ENCODE results near the gene CPHXL.

CPHXL gene

DNA sequence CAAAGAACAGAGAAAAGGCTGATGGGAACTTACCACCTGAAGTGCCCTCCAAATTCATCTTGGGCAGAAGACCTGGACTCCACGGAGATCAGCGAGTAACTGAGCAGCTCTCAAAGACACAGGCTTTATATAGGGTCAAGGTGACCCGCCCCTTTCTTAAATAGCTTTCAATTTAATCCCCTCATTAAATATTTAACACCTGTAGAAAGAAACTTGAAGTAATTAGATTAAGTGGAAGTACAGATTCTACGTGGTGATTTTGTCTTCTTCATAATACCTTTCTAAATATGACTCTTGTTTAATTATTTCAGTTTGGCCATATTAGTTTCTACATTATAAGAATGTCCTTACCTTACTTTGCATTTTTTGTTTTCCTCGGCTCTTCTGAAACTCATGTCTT, 24.9 kb downstream of the CPHXL start, which contains the start of gene DUXB:
DUXB (minus strand) TSS at position 101 of the 400 bp plus-strand sequence; CDS start at position 58, 43 bp downstream.
- no peak for DNase-seq (ENCODE audit: low read depth in 2 of 2)

DNA sequence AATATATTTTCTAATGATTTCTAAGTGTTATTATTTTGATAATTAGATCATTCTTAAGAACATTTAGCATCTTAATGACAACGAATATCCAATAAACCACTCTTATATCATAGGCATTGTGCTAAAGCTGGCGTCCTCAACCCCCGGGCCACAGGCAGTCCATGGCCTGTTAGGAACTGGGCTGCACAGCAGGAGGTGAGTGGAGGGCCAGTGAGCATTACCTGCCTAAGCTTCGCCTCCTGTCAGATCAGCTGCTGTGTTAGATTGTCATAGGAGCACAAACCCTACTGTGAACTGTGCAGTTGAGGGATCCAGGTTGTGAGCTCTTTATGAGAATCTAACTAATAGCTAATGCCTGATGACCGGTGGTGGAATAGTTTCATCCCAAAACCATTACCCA, 28.7 kb downstream of the CPHXL start:
- no peak for DNase-seq (ENCODE audit: low read depth in 2 of 2)

DNA sequence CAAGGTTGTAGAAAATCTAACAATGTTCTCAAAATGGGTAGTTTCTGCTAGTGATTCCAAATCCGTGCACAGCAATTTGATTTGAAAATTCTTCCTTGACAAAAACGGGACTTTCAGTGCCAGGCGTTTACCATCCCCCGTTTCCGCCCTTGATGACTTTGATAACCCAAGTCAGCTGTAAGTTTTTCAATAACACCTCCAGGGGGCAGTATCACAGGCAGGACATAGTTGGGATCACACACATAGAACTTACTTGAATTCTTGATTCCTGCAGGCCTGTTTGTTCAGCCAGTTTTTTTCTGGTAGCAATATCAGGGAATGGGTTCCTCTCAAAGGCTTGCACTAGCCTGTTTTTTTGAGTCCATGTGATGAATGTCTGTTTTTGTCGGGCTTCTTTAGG, 30.6 kb downstream of the CPHXL start:
- no peak for DNase-seq (ENCODE audit: low read depth in 2 of 2)

DNA sequence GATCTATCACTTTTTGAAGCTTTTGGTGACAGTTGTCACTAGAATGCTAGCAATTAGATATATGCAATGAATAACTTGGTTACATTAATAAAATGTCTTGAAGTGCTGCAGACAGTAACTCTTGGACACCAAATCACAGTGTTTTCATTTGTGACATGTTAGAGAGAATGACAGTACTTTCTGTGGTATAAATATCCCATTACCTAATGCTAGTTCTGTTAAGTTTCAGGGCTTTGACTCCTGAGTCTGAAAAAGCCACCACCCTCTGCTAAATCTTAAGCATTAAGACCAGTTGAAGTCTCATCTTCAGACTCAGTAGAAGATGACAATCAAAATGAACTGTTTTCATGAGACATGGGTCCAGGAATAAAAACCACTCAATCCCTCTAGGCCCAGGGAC, 38.9 kb downstream of the CPHXL start:
- no peak for DNase-seq (ENCODE audit: low read depth in 2 of 2)

DNA sequence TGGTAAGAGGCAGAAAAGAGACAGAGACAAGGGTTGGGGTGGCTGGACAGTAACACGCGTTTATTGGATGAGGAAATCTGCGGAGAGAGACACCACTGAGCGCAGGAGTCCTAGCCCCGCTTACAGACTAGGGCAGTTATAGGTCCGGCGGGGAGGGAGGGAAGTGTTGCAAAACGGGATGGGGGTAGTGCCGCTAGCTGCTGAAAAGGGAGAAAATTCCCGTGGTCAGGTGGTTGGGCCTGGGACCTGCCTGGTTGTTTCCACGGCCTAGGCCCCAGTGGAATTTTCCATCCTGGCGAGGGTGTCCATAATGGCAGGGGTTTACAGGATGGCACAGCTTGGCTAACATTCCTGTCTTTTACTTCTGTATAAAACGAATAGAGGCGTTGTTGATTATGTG, 44.0 kb downstream of the CPHXL start:
- no peak for DNase-seq (ENCODE audit: low read depth in 2 of 2)

DNA sequence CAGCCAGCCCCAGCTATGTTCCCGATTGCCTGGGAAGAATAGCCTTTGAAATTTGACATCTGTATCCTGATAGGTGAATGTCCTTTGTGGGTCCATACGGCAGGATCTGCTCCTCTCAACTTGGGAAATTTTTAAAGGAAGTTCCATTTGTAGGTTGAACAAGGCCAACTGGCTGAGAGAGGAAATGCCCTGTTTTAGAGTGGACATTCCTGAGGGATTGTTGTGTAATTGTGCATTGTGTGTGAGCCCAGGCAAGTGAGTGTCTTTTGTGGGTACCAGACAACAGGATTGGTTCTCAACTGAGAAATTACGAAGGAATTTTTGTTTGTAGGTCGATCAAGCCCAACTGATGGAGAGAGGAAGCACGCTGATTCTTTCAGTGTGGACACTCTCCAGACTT, 46.9 kb downstream of the CPHXL start:
- no peak for DNase-seq (ENCODE audit: low read depth in 2 of 2)

DNA sequence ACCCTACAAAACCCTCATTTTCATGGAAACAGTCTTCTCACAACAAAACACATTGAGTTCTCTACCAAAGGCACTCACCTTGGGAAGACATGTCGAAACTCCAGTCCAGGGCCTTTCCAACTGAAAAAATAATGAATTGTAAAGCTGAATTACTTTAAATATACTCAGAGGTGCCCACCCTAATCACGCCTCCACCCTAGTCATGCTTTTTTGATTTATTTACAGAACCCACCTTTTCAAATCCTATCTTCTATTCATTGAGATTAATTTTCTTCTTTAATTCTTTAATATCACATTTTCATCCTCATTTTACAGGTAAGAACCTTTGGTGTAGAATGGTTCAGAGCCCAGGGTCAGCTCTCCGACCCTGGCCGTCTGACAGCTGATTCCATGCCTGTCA, 49.4 kb downstream of the CPHXL start, which contains the start of gene CPHXL2:
CPHXL2 (minus strand) TSS at position 101 of the 400 bp plus-strand sequence; CDS start at position 91, 10 bp downstream.
- DNase-seq (ENCODE audit: low read depth in 2 of 2), result no peak

DNA sequence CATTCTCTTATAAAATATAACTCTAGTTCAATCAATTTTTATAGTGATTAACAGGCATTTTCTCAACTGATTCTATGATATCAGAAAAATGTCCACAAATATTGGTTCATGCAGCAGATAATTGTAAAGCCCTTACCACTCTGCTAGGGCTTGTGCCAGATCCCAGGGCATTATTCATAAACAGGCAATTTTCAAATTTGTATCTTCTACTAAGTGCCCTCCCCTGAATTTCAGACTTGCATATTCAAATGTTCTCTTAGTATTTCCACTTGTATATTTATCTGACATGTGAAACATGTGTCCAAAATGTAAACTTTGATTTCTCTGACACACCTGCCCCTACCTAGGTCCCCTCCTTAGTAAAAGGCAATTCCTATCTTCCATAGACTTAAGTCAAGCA, 58.8 kb downstream of the CPHXL start:
- DNase-seq (ENCODE audit: low read depth in 2 of 2), result no peak
